Mononuclear cell (primary cell): Measurements from ENCODE around the gene AGMAT. TPM values are rescaled to one million over a fixed set of nuclear protein-coding genes. Genes with fewer than 3 reads are reported as not detected.
"Not testable (repeated sequence)": the region's sequence is repeated elsewhere in the genome, so short reads cannot be mapped to it uniquely, and the experiment has no call there.

Experiments used
- H3K27me3 ChIP-seq: 2 replicates; pipeline ENCODE4 v1.6.0; 2011; ENCODE audit warnings: low read length, control low read depth; ENCODE audit not compliant: insufficient read depth
- H3K4me1 ChIP-seq: 2 replicates; pipeline ENCODE4 v1.5.1; 2011; ENCODE audit warnings: mild to moderate bottlenecking, low read length, control low read depth; ENCODE audit not compliant: insufficient read depth
- H3K4me3 ChIP-seq: 2 replicates; pipeline ENCODE4 v1.5.1; 2011; ENCODE audit warnings: mild to moderate bottlenecking, low read length, moderate library complexity
- H3K9me3 ChIP-seq: 2 replicates; pipeline ENCODE4 v1.5.1; 2011; ENCODE audit warnings: low read depth, mild to moderate bottlenecking, control low read depth, low read length
- total RNA-seq: library from RNA; depleted of rRNA; stranded (reverse); fragments of >200 nt; gene quantifications from one replicate; pipeline ENCODE4 v1.2.3, GENCODE V29; 2012

The AGMAT gene
- total RNA-seq, 1 donor: 2.8 TPM

GRCh38 chr1:15618655-15619525 lies 34.0 kb upstream of the AGMAT start:
- Histone ChIP-seq H3K4me1 (peaks cover 46% of the 10 kb centered on the region), H3K27me3 (no peaks in the 10 kb centered on the region), H3K4me3 (peak overlapping the region; percentile 74), H3K9me3 (no peaks in the 10 kb centered on the region)

GRCh38 chr1:15618077-15618654 lies 33.3 kb upstream of the AGMAT start:
- peak overlapping the region; percentile 74 for H3K4me3 ChIP-seq
- H3K27me3 ChIP-seq: no peaks in the 10 kb centered on the region
- no peaks in the 10 kb centered on the region for H3K9me3 ChIP-seq
- peaks cover 46% of the 10 kb centered on the region for H3K4me1 ChIP-seq

- H3K4me3 ChIP-seq: peak within 1 kb of the TSS; percentile 74
- H3K9me3 ChIP-seq: no peaks in the 10 kb centered on the region
- H3K27me3 ChIP-seq: no peaks in the 10 kb centered on the region
- H3K4me1 ChIP-seq: peaks cover 44% of the 10 kb centered on the region
Measured at GRCh38 chr1:15617173-15618076, 32.6 kb upstream of the AGMAT start, which contains the start of gene DDI2. TSS of gene DDI2 (plus strand) at chr1:15617458. CDS start at chr1:15617671, 213 bp downstream.

- Histone ChIP-seq H3K9me3 (no peaks in the 10 kb centered on the region), H3K27me3 (no peaks in the 10 kb centered on the region), H3K4me3 (peak overlapping the region; percentile 74), H3K4me1 (peaks cover 38% of the 10 kb centered on the region)
Measured at GRCh38 chr1:15616373-15617172, 31.7 kb upstream of the AGMAT start.

- no peaks in the 10 kb centered on the region for H3K4me1 ChIP-seq
- H3K4me3 ChIP-seq: no peak overlapping the region
- no peaks in the 10 kb centered on the region for H3K9me3 ChIP-seq
- no peaks in the 10 kb centered on the region for H3K27me3 ChIP-seq
Measured at GRCh38 chr1:15610167-15610566, 25.3 kb upstream of the AGMAT start.

GRCh38 chr1:15609631-15610030 lies 24.8 kb upstream of the AGMAT start:
- Histone ChIP-seq H3K4me3 (no peak overlapping the region), H3K9me3 (no peaks in the 10 kb centered on the region), H3K4me1 (no peaks in the 10 kb centered on the region), H3K27me3 (no peaks in the 10 kb centered on the region)

- Histone ChIP-seq H3K4me3 (no peak overlapping the region), H3K4me1 (peaks cover 11% of the 10 kb centered on the region), H3K9me3 (no peaks in the 10 kb centered on the region)
Measured at GRCh38 chr1:15605398-15606383, 20.8 kb upstream of the AGMAT start.

GRCh38 chr1:15604400-15604799 lies 19.5 kb upstream of the AGMAT start:
- peaks cover 11% of the 10 kb centered on the region for H3K4me1 ChIP-seq
- not testable (repeated sequence) for H3K9me3 ChIP-seq, H3K4me3 ChIP-seq, H3K27me3 ChIP-seq

More at GRCh38 chr1:15605398-15606383, 20.8 kb upstream of the AGMAT start:
- H3K27me3 ChIP-seq: no peaks in the 10 kb centered on the region

GRCh38 chr1:15603966-15604282 lies 19.1 kb upstream of the AGMAT start:
- H3K27me3 ChIP-seq, H3K9me3 ChIP-seq: not testable (repeated sequence)
- Histone ChIP-seq H3K4me1 (peaks cover 11% of the 10 kb centered on the region), H3K4me3 (peak overlapping the region; percentile 48)

- H3K27me3 ChIP-seq: no peaks in the 10 kb centered on the region
- peak overlapping the region; percentile 48 for H3K4me3 ChIP-seq
- H3K4me1 ChIP-seq: peaks cover 11% of the 10 kb centered on the region
- H3K9me3 ChIP-seq: no peaks in the 10 kb centered on the region
Measured at GRCh38 chr1:15603050-15603965, 18.5 kb upstream of the AGMAT start.

GRCh38 chr1:15598436-15598835 lies 13.6 kb upstream of the AGMAT start:
- Histone ChIP-seq H3K4me3 (no peak overlapping the region), H3K9me3 (no peaks in the 10 kb centered on the region), H3K4me1 (peaks cover 5% of the 10 kb centered on the region)

GRCh38 chr1:15595809-15596617 lies 11.2 kb upstream of the AGMAT start:
- no peak overlapping the region for H3K4me3 ChIP-seq
- H3K9me3 ChIP-seq: no peaks in the 10 kb centered on the region
- H3K4me1 ChIP-seq: no peaks in the 10 kb centered on the region
- H3K27me3 ChIP-seq: no peaks in the 10 kb centered on the region

More at GRCh38 chr1:15598436-15598835, 13.6 kb upstream of the AGMAT start:
- H3K27me3 ChIP-seq: no peaks in the 10 kb centered on the region
